GM23248 (cell line): ENCODE measurements around the gene NSA2. TPM values are rescaled to one million over a fixed set of nuclear protein-coding genes. Genes with fewer than 3 reads are reported as not detected.
A peak's percentile ranks its signal among the peaks of the same experiment; 100 is the strongest.

Experiments
- DNase-seq: peaks from one replicate; pipeline ENCODE4 v3.0.0-alpha.2; 2015
- H2AFZ ChIP-seq: fragments of 200-600 bp; sonication (generic); 2 replicates; pipeline ENCODE4 v1.6.1; 2016; ENCODE audit warnings: antibody characterized with exemption
- H3F3A ChIP-seq: fragments of 200-600 bp; sonication (generic); 2 replicates; pipeline ENCODE4 v1.6.1; 2016; ENCODE audit warnings: mild to moderate bottlenecking, antibody characterized with exemption, mixed run types; ENCODE audit not compliant: insufficient read depth
- H3K27ac ChIP-seq: fragments of 200-600 bp; sonication (generic); 2 replicates; pipeline ENCODE4 v1.5.1; 2016; ENCODE audit warnings: mild to moderate bottlenecking
- H3K27me3 ChIP-seq: fragments of 200-600 bp; sonication (generic); replicated peaks from 2 replicates; pipeline ENCODE4 v1.6.1; 2016; ENCODE audit warnings: mild to moderate bottlenecking; ENCODE audit not compliant: insufficient read depth
- H3K36me3 ChIP-seq: fragments of 200-600 bp; sonication (generic); 2 replicates; pipeline ENCODE4 v1.6.1; 2016; ENCODE audit warnings: low read depth, mild to moderate bottlenecking
- H3K4me1 ChIP-seq: fragments of 200-600 bp; sonication (generic); 2 replicates; pipeline ENCODE4 v1.6.1; 2016; ENCODE audit warnings: mild to moderate bottlenecking; ENCODE audit not compliant: insufficient read depth
- H3K4me2 ChIP-seq: fragments of 200-600 bp; sonication (generic); one replicate; pipeline ENCODE4 v1.6.1; 2016; ENCODE audit warnings: mild to moderate bottlenecking; ENCODE audit not compliant: unreplicated experiment
- H3K4me3 ChIP-seq: fragments of 200-600 bp; sonication (generic); 2 replicates; pipeline ENCODE4 v1.5.1; 2016; ENCODE audit warnings: mild to moderate bottlenecking
- H3K79me2 ChIP-seq: fragments of 200-600 bp; sonication (generic); 2 replicates; pipeline ENCODE4 v1.6.1; 2016; ENCODE audit warnings: mild to moderate bottlenecking; ENCODE audit not compliant: insufficient read depth
- H3K9ac ChIP-seq: fragments of 200-600 bp; sonication (generic); 2 replicates; pipeline ENCODE4 v1.6.1; 2016; ENCODE audit warnings: mild to moderate bottlenecking
- H3K9me2 ChIP-seq: fragments of 200-600 bp; sonication (generic); 2 replicates; pipeline ENCODE4 v1.6.1; 2016; ENCODE audit warnings: mixed run types, mild to moderate bottlenecking, moderate library complexity; ENCODE audit not compliant: insufficient read depth
- H3K9me3 ChIP-seq: fragments of 200-600 bp; sonication (generic); one replicate; pipeline ENCODE4 v1.6.1; 2017; ENCODE audit warnings: low read depth
- H4K20me1 ChIP-seq: fragments of 200-600 bp; sonication (generic); 2 replicates; pipeline ENCODE4 v1.6.0; 2016; ENCODE audit not compliant: insufficient read depth
- EZH2 ChIP-seq: fragments of 200-600 bp; sonication (generic); IDR thresholded peaks from 2 replicates; pipeline ENCODE4 v1.6.1; 2018; ENCODE audit warnings: antibody characterized with exemption, mild to moderate bottlenecking; ENCODE audit not compliant: insufficient read depth, poor library complexity, severe bottlenecking
- EZH2phosphoT487 ChIP-seq: fragments of 200-600 bp; sonication (generic); IDR thresholded peaks from 2 replicates; pipeline ENCODE4 v1.6.1; 2018; ENCODE audit warnings: antibody characterized with exemption, moderate library complexity, mild to moderate bottlenecking, low read depth; ENCODE audit not compliant: insufficient read depth
- WGBS, 2 experiments: methylation state at CpG; one replicate each; pipeline ENCODE4 v1.1.6; 2015 to 2017; ENCODE audit warnings: low lambda C conversion rate in 2 of 2, low coverage in 1 of 2; ENCODE audit errors: missing lambda C conversion rate in 2 of 2; 5-methylcytosine and 5-hydroxymethylcytosine counted together
- in situ Hi-C: fragments of 300-500 bp; cut with MboI; formaldehyde crosslinking; loops from 2 replicates; pipeline ENCODE4 v1.15.0; 2020
- polyA plus RNA-seq: library from polyadenylated mRNA; unstranded; fragments of >200 nt; fragmentation: Nextera tagmentation; extraction: Ambion mirVana; gene quantifications from 2 replicates; pipeline ENCODE4 v1.2.1, GENCODE V29; 2016
- total RNA-seq: library from RNA; depleted of rRNA; stranded (reverse); fragments of >200 nt; shearing (Covaris generic); gene quantifications from 2 replicates; pipeline ENCODE4 v1.2.3, GENCODE V29; 2014

Gene NSA2
- total and polyA plus RNA-seq, 2 experiments from 2014 or later: 53.6 to 59.3 TPM

GRCh38 chr5:74763504-74763903 lies 3.5 kb upstream of the NSA2 start:
- Histone ChIP-seq H3F3A (peaks cover 27% of the 10 kb centered on the region), H3K4me2 (peak overlapping the region; percentile 34), H3K27me3 (no peaks in the 10 kb centered on the region), H3K9me2 (no peaks in the 10 kb centered on the region), H3K79me2 (peaks cover 85% of the 10 kb centered on the region), H3K9me3 (no peaks in the 10 kb centered on the region), H4K20me1 (no peaks in the 10 kb centered on the region), H3K27ac (peak overlapping the region; percentile 60), H3K9ac (no peak overlapping the region), H3K4me3 (no peak overlapping the region), H3K36me3 (peaks cover 19% of the 10 kb centered on the region), H2AFZ (no peak overlapping the region), H3K4me1 (peaks cover 43% of the 10 kb centered on the region)
- TF ChIP-seq EZH2: no peak
- no peak for TF ChIP-seq EZH2phosphoT487
- peak; percentile 30 for DNase-seq
- in situ Hi-C loops: no loop called here

- peak overlapping the region; percentile 75 for H3K4me2 ChIP-seq
- H2AFZ ChIP-seq: no peak overlapping the region
- peak; percentile 13 for DNase-seq
- no peaks in the 10 kb centered on the region for H3K9me3 ChIP-seq
- H3K9me2 ChIP-seq: no peaks in the 10 kb centered on the region
- H4K20me1 ChIP-seq: no peaks in the 10 kb centered on the region
- no peak for TF ChIP-seq EZH2phosphoT487
- no peak for TF ChIP-seq EZH2
- no peaks in the 10 kb centered on the region for H3K27me3 ChIP-seq
- peak overlapping the region; percentile 98 for H3K4me3 ChIP-seq
- peaks cover 43% of the 10 kb centered on the region for H3K4me1 ChIP-seq
- H3F3A ChIP-seq: peaks cover 27% of the 10 kb centered on the region
- peaks cover 89% of the 10 kb centered on the region for H3K79me2 ChIP-seq
- H3K9ac ChIP-seq: peak overlapping the region; percentile 85; the same call in 1 of the 2 replicates
- H3K36me3 ChIP-seq: peaks cover 14% of the 10 kb centered on the region
- H3K27ac ChIP-seq: no peak overlapping the region
- 82 to 88% methylated on average over 9 of the region's 9 CpGs for WGBS, 2 experiments
- in situ Hi-C loops: no loop called here
These were observed 1.8 kb upstream of the NSA2 start for GRCh38 chr5:74765201-74765600.

GRCh38 chr5:74765929-74766328 lies 1.1 kb upstream of the NSA2 start:
- peaks cover 17% of the 10 kb centered on the region for H3K36me3 ChIP-seq
- no peaks in the 10 kb centered on the region for H3K9me2 ChIP-seq
- peaks cover 43% of the 10 kb centered on the region for H3K4me1 ChIP-seq
- H3K27ac ChIP-seq: no peak overlapping the region
- H3K79me2 ChIP-seq: peaks cover 86% of the 10 kb centered on the region
- no peak for TF ChIP-seq EZH2
- TF ChIP-seq EZH2phosphoT487: no peak
- in situ Hi-C loops: no loop called here
- 62% methylated on average over 27 of the region's 27 CpGs for WGBS, 2 experiments
- no peaks in the 10 kb centered on the region for H3K27me3 ChIP-seq
- peaks cover 27% of the 10 kb centered on the region for H3F3A ChIP-seq
- peak; percentile 3 for DNase-seq
- H4K20me1 ChIP-seq: no peaks in the 10 kb centered on the region
- H3K4me3 ChIP-seq: peak overlapping the region; percentile 98
- peak overlapping the region; percentile 75 for H3K4me2 ChIP-seq
- H3K9me3 ChIP-seq: no peaks in the 10 kb centered on the region
- H2AFZ ChIP-seq: peak overlapping the region; percentile 99
- H3K9ac ChIP-seq: peak overlapping the region; percentile 85

GRCh38 chr5:74766418-74766848 lies 616 bp upstream of the NSA2 start:
- Histone ChIP-seq H3F3A (peaks cover 27% of the 10 kb centered on the region), H3K4me3 (peak overlapping the region; percentile 98), H3K79me2 (peaks cover 80% of the 10 kb centered on the region), H3K4me2 (peak overlapping the region; percentile 75), H3K9ac (peak overlapping the region; percentile 85), H3K27ac (peak overlapping the region; percentile 43; the same call in 1 of the 2 replicates), H3K9me2 (no peaks in the 10 kb centered on the region), H3K4me1 (peaks cover 43% of the 10 kb centered on the region), H3K9me3 (no peaks in the 10 kb centered on the region), H3K36me3 (peaks cover 22% of the 10 kb centered on the region), H3K27me3 (no peaks in the 10 kb centered on the region), H4K20me1 (no peaks in the 10 kb centered on the region), H2AFZ (peak overlapping the region; percentile 99)
- WGBS, 2 experiments: 0 to 1% methylated on average over 10 of the region's 10 CpGs
- TF ChIP-seq EZH2 (no peak), EZH2phosphoT487 (no peak)
- peak; percentile 84 for DNase-seq
- in situ Hi-C loops: no loop called here

- H3K79me2 ChIP-seq: peaks cover 69% of the 10 kb centered on the region
- WGBS, 2 experiments: 1 to 5% methylated on average over 9 of the region's 9 CpGs
- in situ Hi-C loops: no loop called here
These were observed 497 bp downstream of the NSA2 start for GRCh38 chr5:74767579-74767913.

More at GRCh38 chr5:74767579-74767913, 497 bp downstream of the NSA2 start:
- Histone ChIP-seq H3K9me2 (no peaks in the 10 kb centered on the region), H3K9me3 (no peaks in the 10 kb centered on the region), H3F3A (peaks cover 16% of the 10 kb centered on the region), H3K36me3 (peaks cover 26% of the 10 kb centered on the region), H3K4me1 (peaks cover 38% of the 10 kb centered on the region), H2AFZ (peak overlapping the region; percentile 99), H3K4me2 (peak overlapping the region; percentile 80), H3K27me3 (no peaks in the 10 kb centered on the region), H3K27ac (peak overlapping the region; percentile 58), H3K4me3 (peak overlapping the region; percentile 98), H4K20me1 (no peaks in the 10 kb centered on the region), H3K9ac (peak overlapping the region; percentile 85)
- peak; percentile 81 for DNase-seq
- TF ChIP-seq EZH2phosphoT487 (no peak), EZH2 (no peak)
